Epidermal melanocyte (primary cell): ENCODE measurements around the gene SIPA1L2.

ENCODE experiments used
- DNase-seq: peaks from one replicate; pipeline ENCODE4 v3.0.0; 2011; ENCODE audit warnings: low spot score; ENCODE audit not compliant: insufficient read length

Gene SIPA1L2

DNA sequence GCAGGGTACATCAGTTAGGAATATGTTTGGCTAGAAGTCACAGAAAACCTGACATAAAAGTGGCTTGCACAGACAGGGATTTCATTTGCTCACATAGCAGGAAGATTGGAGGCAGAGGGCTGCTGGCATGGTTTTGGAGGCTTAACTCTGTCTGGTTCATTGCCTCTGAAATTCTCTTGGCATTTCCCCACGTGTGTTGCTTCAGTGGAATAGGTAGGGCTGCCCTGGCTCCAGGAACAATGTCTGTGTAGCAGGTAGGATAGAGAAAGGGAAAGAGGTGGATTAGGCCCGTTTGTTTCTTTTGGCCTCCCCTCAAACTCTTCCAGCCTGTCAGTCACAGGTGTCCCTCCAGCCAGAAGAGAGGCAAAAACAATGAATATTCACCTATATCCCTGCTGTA lies 20.5 kb upstream of the SIPA1L2 start:
- DNase-seq: no peak

DNA sequence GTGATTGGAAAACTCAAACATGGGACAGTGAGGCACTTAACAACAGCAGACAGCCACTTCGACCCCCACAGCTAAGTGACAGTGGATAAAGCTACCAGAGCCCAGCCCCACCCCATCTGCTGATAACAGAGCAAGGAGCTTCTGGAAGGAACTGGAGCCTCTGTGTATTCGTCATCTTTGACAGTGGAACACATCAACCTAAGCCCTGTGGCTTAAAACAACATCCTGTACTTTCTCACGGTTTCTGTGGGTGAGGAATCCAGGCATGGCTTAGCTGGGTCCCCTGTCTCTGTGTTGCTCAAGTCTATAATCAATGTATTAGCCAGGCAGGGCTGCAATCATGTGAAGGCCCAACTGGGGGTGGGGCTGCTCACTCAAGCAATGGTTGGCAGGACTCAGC lies 18.4 kb upstream of the SIPA1L2 start:
- no peak for DNase-seq

DNA sequence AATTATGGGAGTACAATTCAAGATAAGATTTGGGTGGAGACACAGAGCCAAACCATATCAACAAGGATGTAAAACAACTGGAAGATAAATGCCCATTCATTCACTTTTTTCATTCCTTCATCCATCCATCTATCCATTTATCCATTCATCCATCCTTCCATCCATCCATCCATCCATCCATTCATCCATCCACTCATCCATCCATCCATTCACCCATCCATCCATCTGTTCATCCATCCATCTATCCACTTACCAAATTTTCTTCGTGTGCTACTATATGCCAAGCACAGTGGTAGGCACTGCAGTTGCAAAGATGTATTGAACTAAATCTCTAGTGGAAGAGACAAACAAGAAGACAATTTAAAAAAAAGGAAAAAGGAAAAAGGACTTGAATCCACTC lies 14.3 kb upstream of the SIPA1L2 start:
- no peak for DNase-seq

DNA sequence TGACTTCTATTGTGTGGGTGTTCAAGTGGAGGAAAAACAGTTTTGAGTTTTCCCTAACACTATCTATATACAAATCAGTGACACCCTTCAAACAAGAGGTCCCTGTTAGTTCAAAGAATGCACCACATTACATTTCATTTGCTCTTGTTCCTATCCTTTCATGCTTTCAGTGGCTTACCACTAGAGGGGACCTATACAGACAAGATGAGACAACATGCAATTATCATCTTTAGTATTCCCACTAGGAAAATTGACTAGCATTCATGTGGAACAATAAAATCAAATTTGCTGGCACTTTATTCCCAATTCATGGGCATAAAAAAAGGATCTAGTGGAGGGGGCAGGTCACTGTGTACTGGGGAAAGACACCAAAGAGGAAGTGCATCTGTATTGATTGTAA lies 13.3 kb upstream of the SIPA1L2 start:
- DNase-seq: no peak

DNA sequence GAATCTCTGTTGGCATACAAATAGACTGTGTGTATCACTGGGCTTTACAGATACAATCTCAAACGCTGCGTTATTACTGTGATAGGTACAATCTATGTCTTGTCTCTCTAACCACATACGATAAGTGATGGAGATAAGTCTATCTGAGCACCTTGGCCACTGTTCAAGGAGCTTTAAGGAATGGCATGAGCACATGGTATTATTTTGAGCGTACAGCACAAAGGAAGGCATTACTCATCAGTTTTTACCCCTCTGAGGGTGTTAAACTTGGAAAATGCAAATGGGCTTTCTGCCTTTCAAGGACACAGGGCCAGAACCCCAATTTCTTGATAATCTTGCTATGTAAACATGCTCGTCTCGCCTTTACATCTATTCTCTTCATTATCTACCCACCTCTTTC lies 11.6 kb upstream of the SIPA1L2 start:
- DNase-seq: no peak

DNA sequence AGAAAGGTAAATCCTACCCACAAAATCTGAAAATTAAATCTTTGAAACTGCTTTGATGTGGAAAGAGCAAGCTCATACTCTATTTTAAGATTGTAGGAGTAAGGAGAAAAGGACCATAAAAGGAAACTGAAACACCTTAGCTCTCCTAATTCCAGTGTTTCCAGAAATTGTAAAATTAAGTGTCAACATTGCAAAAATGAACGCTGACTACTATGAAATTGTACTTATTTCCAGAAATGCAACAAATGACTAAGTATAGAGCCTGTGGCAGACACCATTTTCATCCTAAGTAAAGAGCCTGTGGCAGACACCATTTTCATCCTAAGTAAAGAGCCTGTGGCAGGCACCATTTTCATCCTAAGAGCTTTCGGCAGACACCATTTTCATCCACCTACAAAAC lies 6.9 kb upstream of the SIPA1L2 start:
- no peak for DNase-seq

DNA sequence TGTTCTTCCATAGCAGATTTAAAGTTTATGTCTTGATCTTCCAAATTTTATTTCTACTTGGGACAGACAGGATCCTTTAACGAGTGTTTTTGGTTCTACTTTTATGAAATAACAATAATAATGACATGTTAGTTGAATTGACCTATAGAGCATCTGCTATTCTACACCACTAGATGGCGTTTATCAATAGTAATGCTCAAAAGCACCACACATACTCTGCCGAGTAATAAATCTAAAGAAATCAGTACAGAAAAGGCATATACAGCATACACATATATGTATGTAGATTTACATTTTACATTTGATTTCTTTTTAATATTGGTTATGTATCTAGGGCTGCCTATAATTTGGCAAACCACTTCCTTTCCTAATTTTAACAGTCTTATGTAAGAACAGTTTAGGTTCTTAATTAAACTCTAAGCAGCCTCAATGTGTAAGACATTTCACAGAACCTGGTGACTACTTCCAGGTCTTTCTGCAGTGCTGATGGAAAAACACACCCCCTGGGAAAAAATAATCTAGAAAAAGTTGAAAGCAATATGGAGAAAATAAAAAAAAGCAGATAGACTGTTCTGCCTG lies 5.9 kb upstream of the SIPA1L2 start:
- peak; percentile 49 for DNase-seq

DNA sequence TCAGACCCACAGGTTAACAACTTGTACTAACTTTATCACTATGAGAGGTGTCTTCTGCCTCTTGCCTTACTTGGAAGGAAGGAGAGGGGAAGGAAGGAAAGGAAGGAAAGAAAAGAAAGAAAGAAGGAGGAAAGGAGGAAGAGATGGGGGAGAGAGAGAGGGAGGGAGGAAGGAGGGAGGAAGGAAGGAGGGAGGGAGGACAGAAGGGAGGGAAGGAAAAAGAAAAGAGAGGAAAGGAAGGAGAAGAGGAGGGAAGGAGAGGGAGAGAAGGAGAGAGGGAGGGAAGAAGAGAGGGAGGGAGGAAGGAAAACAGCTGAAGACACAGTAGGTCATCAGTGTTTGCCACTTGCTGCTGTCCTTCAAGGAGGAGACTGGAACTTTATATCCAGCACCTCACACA lies 5.3 kb upstream of the SIPA1L2 start:
- no peak for DNase-seq

DNA sequence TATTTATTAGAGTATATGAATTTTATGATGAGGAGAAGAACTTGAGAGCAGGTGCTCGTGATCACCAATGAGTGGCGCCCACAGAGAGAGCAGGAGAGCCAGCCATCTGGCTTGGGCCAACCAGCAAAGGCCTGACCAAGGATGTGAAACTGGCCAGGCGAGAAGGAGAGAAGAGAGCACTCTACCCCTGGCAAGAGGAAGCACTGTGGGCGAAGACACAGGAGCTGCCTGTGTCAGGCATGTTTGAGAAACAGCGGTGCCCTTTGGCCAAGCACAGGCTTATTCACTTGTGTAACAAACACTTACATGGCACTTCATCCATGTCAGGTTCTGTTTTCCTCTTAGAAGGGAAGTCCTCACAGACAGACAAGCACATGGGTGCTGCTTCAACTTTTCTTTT lies 4.2 kb upstream of the SIPA1L2 start:
- DNase-seq: no peak

DNA sequence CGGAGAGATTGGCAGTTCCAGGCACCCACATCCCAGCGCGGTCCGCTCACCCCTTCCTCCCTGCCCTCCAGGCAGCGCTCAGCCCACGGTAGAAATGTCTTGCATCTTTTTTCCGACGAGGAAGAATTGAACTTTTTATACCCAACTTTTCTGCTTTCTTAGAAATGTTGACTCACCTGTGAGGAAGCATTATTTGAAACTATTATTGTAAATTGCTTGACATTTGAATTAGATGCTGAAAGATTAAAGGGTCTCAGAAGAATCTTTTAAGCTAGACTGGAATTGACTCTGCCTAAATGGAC lies 912 bp upstream of the SIPA1L2 start:
- no peak for DNase-seq

DNA sequence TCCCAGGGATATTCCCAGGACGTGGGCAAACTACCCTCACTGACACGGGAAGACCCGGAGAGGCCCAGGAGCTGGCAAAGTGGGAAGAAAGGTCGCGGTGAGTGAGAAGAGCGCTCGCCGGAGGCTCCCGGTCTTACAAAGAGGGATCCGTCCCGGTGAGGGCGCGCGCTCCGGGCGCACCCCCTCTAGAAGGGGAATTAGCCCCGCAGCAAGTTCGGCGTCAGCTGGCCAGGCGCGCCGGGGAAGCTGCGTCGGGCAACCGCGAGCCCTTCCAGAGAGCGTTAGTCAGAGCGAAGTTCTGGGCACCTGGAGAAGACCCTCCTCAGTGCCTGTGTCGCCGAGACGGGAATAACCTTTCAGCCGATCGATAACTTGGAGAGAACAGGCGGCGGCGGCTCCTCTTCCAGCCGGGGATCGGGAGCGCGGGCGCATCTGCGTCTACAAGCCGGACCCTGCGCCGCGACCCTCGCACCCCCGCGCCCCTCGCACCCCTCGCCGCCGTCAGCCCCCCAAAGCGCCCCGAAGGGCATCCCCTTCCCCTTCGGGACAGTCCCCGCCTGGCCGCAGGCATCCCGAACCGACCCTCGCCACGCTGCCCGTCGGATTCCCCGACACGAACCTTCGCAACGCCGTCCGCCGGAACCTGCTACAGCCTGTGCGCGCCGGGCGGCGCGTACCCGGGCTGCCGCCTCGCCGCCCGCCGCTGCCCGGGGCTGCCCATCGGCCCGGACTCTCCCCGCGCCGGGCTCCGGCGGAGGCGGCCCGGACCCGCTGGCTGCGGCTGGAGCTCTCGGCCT lies 485 bp downstream of the SIPA1L2 start:
- no peak for DNase-seq

DNA sequence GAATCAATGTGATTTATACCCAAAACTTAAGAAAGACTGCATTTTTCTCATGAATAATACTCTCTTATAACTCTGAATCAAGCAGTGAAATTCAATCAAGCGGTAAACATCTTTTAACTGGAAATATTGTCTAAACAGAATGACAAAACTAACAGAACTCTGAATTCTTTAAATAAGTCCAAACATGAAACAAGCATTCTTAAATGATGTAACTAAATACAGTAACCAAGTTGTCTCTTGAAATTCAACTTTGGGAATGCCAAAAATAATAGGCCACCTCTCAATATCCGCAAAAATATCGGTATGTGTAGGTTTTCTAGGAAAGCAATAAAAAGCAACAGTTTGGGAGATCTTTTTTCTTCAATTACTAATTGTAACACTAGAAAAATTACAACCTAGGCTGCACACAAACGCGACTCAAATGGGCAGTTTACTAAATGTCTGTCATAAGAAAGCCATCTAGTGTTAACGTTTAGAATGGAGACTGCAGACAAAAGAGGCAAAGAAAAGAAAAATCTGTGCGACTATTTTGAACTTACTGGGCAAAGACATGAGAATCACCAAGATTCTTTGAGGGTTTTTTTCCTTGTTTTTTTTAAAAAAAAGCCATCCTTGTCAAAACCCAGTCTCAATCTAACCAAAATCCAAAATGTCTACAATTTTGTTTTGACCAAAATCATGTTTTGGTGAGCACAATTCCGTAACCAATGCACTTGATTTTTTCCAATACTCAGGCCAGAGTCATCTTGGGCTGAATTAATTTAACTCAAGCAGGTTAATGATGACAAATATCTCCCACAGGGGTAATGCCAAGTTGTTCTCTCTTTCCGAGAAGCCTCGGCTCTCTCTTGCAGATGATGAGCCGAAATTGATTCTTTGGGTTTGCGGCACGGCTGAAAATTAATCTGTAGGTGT lies 1.3 kb downstream of the SIPA1L2 start:
- peak; percentile 34 for DNase-seq

DNA sequence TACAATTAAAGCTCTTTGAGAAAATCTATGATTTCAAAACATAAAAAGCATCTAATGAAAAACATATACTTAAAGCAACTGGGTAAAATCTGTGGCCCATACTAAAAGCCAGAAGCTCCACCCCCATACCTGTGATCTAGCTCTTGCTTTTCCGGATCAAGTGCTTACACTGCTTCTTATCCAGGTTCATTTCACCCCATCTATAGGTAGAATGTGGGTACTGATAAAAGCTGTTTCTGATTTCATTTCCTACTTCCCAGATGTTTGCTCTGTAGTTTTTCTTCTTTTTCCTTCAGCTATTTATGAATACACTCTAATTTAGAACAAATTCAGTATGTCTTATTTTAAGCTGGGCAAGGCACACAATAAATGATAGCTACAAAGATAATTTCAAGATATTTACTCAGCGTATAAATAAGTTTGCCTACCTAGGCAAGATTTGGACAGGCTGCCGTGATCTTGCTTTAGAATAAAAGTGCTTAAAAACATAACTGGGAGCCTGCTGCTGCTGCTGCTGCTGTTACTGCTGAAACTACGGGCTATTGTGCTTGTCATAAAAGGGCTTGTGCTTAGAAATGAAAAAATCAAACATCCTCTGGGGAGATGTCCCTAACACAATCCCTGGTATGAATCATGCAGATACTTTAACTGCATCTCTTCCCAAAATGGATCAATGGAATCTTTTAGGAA lies 2.1 kb downstream of the SIPA1L2 start:
- no peak for DNase-seq

DNA sequence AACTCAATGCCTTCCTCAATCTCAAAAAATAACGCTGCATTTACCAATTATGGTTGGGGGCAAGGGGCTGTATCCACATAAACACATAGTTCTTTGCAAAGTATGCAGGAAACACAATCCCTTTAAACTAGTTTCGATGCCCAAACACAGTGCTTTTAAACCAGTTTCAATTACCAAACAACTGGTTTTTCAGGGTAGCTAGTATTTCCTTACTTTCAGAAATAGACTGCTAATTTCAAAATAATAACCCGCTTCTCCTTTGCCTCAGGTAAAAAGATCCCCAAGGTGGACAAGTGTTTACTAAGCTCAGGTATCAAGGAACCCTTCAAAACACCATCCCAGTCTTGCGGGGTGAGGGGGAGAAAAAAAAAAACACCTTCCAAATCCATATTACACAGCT lies 2.8 kb downstream of the SIPA1L2 start:
- DNase-seq: no peak

DNA sequence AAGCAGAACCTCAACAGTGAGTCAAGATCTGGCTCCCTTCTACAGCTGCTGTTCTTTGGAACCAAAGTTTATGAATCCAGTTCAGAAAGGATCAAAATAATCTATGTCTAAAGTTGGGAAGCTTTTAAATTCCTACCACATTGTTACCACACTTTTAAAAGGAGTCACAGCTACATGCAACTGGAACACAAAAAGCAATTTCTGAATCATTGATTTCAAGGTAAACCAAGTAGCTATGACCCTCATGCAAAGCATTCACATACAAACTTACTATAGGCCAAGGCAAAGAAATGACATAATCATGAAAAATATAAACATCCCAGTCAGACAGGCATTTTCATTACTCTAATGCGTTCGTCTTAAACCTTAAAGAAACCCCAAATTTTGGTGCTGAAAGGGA lies 3.5 kb downstream of the SIPA1L2 start:
- no peak for DNase-seq

DNA sequence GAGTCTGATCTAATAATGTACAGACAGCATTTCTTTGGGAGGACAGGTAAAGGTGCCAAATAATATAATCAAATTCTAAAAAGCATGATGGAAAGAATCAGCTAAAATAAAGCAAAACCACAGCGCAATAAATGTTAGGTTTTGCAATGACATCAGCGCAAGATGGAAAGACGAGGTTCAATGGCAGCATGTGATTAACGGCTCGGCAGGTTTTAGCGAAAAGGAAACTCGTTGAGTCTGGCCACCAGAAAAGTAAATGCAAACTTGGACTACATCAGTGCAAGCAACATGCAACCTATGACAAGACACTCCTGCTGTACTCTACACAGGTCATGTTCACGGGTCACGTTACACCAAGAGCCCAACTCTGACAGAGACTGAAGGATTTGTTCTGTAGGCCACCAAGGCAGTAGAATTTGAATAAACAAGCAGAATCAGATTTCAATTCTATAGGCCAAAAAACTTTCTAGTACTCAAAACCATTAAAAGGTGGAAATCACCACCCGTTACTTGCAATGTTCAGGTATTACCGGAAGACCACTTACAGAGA lies 4.5 kb downstream of the SIPA1L2 start:
- no peak for DNase-seq

DNA sequence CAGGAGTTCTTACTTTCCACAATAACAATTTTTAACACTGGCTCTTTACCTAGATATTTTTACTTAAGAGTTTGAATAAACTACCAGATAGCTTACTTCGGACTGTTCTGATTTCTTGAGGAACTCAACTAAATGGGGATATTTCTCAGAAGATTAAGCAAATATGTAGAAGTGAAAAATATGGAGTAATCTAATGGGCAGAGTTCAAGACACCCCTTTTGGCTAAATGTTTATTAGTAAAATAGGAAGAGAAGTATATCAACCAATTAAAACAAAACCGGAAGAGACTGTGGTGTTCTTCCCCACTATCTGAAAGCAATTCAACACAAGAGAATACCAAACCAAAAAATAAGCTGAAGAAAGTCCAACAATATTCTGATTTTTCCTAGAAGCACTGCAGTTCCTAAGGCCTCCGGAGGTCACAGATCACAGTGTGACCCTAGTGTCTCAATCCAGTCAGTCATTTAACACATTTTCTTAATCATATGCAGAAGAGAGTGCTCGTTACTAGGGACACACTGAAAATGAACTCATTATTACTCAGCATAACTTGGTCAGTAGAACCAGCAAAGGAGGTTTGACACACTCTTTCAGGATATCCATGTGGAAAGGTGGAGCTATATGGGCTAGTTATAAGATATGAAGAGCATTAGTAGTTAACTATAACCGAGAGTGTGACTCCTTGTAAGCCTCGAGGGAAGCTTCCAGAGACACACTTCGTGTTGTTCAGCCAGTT lies 5.2 kb downstream of the SIPA1L2 start:
- no peak for DNase-seq

DNA sequence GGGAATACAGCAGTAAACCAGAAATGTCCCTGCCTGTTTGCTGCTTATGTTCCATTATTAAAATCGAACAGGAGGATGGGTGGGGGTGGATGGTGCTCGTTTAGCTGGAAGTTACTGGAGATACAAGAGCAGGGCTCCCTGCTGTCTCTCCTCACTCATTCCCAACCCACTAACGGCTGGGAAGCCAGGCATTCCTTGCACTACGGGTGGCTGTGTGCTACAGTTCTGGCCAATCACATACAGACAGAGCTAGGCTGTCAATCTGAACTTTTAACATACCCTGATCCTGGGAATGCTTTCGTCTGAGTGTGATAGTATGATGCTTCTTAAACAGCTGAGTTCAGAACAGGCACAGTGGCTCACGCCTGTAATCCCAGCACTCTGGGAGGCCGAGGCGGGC lies 7.0 kb downstream of the SIPA1L2 start:
- no peak for DNase-seq

DNA sequence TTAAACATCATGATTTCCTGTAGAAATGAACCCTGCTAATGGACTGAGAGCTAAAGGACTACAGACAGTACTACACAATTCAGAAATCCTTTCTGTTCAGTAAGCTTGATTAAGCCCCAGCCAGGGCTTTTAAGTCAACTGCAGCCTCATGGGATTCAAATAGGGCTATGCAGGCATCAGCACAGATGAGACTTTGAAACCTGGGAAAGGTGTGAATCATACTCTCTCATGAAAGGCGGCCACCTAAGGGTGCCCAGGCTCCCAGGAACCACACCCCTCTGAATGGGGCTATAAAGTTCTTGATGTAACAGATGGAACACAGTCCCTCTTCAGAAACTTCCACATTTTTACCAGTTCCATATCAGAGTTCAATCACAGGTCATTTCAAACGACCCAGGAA lies 7.6 kb downstream of the SIPA1L2 start:
- DNase-seq: no peak

DNA sequence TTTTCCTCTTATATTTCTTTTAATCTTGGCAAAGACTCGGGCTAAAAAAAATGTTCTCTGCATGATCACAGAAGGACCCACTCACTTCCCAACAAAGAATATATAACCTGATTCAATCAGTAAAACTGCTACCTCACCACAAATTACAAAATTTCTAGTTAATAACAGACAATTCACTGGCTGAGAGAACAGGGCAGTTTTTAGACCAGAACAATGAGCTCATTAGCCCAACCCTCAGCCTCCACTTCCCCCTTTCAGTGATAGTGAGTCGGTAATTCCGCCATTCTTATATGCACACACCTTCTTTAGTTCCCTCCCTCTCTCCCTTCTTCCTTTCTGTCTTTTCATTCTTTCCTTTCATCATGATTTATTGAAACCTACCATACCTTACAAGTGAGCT lies 8.9 kb downstream of the SIPA1L2 start:
- no peak for DNase-seq

DNA sequence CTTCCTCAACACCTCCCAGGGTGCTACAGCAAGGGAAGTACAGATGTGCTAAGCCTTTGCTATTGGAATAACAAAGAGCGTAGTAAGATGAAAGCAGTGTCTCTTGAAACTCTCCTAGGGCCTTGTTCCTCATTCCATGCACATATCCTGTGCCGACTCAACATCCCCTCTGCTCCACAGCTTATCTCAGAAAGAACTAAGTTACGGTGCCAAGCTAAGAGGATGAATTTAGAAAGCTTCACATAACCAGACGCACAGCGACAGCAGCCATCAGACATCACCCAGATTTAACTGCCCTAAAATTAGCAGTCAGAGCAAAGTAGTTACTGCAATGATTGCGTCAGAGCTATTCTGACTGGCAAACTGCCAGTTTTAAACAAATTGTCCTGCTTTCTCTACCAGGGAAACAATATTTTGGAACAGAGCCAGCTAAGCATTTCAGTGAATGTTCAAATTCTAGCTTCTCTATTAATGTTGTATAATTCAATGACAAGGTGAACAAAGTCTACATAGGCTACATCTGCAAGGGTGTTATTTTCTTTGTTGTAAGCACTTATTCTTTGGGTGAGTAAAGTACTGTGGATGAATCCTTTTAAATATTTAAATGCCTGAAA lies 9.5 kb downstream of the SIPA1L2 start:
- DNase-seq: no peak
